GM20431 (cell line): Measurements from ENCODE around the gene KRAS.

Experiments
- in situ Hi-C: fragments of 300-500 bp; cut with MseI, MboI; formaldehyde crosslinking; loops from one replicate; pipeline ENCODE4 v1.15.0; 2020; ENCODE audit warnings: low sequenced_read_pairs; ENCODE audit not compliant: unreplicated experiment

Gene KRAS

DNA sequence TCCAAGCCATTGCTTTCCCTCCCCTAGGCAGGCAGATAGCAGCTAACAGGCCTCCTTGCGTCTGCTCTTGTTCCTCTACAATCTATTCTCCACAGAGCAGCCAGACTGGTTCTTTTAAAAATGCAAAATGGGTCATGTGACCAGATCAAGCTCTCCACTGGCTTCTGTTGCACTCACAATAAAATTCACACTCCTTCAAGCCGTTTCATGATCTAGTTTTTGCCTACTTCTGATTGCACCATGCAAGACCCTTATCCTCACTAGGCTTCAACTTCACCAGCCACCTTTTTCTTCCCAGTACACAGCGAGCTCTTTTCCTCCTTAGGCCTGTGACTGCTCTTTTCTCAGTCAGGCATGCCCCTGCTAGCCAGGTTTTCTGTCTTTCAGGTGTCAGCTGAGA lies 6.1 kb upstream of the KRAS start:
- in situ Hi-C loops: no loop called here

DNA sequence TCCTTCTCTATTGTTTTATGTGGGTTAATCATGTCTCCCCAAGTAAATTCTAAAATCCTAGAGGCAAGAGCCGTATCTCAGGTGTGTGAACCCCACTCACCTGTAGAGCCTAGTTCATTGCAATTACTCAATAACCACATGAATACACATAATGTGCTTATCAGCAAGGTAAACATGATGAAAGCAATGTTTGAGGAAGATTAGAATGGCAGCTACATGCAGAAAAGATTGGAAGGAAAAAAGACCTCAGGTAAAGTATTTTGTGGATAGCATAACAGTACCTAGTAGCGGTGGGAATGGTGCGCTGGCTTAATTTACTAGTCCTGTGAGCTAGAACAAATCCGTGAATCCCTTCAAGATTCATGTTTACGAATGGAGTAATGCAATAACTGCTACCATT lies 5.3 kb upstream of the KRAS start:
- in situ Hi-C loops: no loop called here

DNA sequence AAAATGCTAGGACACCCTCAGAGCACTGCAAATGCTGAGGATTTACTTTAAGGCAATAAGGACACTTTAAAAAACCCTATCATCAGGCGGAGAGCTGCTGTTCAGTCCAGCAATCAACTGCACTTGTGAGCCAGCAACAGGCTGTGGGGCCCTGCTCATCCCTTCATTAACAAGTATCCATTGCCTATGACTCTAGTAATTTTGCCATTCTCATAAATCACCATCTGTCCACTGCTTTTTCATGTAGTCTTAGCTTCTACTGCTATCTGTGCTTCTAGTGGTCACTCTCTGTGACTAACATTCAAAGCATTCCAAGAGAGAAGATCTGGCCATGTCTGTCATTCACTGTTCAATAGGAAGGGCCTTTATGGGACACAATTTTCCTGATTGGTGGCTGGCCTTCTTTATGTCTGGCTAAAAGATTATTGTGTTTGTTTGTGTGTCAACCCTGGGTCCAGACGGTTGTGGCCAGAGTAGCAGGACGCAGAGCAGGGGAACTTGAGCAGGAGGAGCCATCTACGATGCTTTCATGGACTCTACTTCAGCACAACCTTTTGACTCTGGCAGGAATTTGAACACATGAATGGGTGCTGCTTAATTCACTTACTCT lies 3.6 kb upstream of the KRAS start:
- in situ Hi-C loops: no loop called here

DNA sequence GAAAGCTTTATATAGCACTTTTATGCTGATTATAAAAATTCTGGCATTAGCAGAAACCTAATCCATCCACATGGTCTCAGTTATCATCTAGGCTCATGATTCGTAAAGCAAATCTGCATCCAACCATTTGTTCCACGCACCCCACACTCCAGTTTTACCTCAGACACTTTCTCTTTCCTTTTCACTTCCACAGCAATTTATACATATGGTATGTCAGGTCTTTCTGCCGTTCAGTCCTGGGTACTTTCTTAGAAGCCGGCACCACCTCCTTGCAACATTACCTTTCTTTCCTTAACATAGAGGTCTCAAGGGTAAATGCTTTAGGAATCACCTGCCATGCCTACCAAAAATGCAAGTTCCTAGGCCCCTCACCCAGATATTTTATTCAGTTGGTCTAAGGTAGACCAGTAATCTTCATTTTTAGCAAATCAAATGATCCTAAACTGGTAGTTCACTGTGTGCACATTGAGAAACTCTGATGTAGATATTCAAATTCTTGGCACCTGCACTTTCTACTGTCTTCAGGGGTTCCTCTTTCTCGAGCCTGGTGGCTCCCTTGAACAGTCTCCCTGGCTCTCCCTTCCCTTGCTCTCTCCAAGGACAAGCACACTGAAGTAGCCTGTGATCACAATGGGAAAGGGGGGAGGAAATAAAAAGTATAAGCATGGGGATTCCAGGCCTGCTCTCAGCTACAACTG lies 2.8 kb upstream of the KRAS start:
- in situ Hi-C loops: no loop called here

DNA sequence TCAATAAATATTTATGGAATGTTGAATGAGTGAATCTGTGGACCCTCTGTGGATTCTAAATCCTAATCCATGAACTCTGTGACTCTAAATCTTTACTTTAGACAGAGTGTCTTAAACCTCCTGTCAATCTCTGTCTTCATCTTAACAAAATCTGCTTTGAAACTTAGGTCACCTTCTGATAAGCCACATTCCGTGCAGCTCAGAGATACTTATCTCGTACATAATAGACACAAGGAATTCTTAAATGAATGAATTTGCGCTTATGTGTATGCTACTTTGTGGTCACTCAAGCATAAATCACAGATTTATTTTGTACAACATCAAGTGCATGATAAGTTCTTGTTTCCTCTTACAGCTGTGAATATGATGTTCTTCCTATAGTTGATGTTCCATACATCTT lies 2.2 kb upstream of the KRAS start:
- in situ Hi-C loops: no loop called here

DNA sequence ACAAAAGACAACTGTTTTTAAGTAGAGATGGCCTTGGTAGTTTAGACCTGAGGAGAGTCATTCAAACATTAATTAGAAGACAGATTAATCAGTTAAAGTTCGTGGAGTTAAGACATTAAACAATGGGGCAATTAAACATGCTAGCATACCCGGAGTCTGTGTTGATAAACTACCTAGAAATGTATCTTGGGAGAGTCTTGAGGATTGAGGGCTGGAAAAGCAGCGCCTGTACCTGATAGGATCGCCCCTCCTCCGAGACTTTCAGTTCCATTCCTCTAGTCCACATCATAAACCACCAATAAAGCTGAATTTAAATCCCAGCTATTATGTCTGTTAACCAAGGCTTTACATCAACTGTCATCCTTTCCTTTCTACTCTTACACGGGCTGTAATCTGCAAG lies 1.0 kb upstream of the KRAS start:
- in situ Hi-C loops: no loop called here

DNA sequence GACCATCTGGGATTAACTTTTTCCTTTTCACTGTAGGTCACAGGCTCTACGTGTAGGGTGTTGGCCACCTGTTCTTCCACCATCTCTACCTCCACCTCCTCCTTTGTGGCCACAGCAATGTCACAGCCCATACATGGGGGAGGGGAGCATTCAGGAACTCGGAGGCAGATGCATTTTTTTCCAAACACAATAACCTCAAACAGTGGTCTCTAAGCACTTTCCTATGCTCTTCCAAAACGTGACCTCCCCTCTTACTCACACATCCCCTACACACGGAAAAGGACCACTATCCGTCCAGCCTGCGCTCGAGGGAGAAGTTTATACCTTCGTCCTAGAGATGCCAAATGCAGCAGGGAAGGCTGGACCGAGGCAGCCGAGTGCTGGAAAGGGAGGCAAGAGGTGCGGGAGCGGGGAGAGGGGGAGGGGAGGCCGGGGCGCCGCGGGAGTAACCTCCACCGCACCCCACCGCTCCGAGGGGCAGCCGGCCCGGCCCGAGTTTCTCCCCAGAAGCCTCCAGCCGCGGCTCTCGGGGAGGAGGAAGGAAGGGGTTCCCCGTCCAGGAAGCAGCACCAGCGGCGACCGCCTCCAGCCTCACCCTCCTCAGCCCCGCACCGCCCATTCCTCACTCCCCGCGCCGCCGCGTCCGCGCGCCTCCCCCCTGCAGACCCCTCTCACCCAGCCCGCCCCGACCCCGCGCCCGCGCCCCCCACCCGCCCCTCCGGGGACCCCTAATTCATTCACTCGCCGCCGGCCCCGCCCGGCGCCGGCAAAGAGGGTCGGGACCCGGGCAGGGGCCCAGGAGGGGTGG lies 594 bp downstream of the KRAS start:
- in situ Hi-C loops: no loop called here

DNA sequence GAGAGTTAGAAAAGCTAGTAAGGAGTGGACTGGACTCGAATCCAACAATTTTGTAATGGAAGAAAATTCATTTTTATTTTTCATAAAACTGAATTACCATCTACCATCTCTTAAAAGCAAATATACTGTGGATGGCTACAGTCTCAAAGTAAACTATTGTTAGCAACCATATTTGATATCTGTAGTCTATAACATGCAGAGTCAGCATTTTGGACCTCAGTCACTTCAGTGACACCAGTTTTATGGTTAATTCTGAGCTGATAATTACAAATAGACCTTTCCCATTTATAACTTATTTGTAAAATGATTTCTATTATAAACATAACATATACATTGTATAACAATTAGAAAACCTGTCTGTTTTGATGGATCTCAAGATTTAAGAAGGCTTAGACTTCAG lies 2.0 kb downstream of the KRAS start:
- in situ Hi-C loops: no loop called here

DNA sequence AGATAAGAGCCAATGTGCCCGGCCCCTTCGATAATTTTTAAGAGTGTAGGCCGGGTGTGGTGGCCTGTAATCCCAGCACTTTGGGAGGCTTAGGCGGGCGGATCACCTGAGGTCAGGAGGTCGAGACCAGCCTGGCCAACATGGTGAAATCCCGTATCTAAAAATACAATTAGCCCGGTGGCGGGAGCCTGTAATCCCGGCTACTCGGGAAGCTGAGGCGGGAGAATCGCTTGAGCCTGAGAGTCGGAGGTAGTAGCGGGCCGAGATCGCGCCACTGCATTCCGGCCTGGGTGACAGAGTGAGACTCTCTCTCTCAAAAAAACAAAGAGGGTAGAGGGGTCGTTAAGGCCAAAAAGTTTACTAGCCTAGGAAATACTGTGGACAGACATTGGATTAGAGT lies 2.6 kb downstream of the KRAS start:
- in situ Hi-C loops: no loop called here

DNA sequence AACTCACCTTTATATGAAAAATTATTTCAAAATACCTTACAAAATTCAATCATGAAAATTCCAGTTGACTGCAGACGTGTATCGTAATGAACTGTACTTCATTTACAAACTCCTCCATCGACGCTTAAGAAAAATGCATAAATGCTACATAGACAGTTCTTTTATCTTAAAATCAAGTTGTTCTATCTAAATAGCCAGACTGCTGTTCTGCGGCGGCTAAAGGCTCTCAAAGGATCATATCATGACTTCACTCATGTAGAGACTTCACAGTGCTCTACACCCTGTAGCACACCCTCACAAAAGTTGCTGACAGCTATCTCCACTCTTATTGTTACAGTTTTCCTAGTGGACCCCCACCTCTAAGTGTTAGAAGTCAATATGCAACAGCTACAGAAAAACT lies 5.2 kb downstream of the KRAS start:
- in situ Hi-C loops: no loop called here

DNA sequence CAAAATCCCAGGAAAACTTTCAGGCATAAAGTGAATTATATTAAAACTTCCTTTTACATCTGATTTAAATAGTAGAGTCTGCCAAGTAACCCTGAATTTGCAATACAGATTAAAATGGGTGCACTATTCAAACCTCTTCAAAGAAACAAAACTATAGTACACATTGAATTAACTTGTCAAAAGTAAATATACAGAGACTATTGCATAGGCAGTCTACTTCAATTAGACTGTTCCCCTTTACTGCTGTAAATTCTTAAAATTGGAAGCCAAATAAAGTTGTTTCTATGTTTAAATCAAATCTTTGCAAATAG lies 7.1 kb downstream of the KRAS start:
- in situ Hi-C loops: no loop called here

DNA sequence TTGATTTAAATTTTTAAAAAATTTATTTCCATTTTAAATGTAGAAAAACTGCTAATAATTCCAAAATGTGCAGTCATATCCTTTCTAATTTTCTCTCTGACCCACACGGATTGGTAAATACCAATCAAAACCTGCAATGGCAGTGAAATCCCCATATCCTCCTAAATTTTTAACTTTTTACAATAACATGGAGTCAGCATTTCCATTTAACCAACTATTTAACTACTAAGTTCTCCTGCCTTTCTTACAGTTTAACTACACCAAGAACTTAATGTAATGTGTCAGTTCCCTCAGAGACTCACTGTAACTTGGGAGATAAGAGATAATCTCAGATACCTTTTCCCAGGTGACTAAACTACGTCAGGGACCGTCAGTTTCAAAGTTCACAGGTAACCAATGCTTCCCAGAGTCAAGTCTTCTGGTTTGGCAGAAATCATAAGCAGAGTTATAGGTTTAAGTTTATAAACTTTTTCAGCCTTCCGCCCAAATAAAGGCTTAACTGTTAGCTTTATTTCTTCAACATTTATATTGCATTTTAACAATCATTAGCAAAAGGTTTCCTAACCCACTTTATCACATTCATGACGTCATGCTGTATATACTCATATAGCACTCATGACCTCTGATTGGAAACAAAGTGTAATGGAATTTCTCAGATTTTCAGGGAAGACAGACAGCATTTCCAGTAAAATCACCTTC lies 7.6 kb downstream of the KRAS start:
- in situ Hi-C loops: no loop called here

DNA sequence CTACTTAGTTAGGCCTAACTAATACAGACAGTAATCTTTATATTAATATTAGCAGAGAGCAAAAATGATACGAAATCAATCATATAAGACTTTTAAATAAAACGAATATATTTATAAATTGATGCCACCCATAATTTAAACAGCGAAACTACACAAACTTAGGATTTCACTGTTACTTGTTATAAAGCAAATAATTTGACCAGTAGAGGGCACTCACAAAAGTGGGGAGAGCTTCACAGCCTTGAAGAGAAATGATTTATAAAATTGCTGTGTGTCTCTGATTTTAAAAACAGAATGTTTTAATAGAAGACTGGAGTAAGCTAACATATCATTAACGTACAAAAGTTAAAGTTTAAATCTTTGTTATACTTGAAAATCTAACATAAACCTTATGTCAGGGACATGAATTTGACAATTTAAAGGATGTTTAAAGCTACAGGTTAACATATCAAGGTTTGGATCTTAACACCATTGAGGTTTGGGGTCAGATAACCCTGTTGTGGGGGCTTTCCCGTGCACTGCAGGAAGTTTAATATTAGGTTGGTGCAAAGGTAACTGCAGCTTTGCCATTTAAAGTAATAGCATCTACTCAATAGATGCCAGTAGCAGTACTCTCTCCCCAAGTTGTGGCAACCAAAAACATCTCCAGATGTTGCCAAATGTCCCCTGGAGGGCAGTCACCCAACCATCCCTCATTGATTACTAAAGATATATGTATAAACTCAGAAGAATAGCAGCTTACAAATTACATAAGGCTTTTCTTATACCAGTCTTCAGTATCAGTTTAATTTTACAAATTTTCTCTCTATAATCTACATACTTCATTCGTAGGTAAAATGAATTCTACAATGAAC lies 9.3 kb downstream of the KRAS start:
- in situ Hi-C loops: no loop called here

DNA sequence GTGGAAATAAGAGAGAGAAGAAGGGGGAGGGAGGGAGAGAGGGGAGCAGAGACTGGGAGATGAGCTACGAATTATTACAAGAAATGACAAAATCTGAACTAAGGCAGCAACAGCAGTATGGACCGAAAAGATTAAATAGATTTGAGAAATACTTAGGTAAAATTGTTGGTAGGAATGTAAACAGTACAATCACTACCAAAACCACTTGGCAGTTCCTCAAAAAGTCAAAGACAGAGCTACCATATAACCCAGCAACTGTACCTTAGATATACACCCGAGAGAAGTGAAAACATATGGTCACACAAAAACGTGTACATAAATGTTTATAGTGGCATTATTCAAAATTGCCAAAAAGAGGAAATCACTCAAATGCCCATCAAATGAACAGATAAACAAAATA lies 14.1 kb downstream of the KRAS start:
- in situ Hi-C loops: no loop called here

DNA sequence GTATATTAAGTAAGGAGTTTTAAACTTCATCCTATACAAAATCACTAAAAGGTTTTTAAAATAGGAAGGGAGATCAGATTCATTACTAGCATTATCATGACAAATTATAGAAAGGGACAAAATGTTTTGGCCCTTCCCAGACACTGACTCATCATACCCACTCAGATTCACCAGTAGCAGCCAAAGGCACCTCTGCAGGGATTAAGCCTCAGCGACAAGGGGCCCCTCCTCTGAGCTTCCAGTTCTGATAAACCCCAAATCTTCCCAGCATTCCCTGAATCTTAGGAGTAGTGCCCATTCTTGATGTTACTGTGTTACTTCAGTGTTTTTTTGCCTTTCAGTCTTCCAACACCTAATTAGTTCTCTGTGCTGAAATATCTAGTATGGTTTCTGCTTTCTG lies 14.5 kb downstream of the KRAS start:
- in situ Hi-C loops: no loop called here

DNA sequence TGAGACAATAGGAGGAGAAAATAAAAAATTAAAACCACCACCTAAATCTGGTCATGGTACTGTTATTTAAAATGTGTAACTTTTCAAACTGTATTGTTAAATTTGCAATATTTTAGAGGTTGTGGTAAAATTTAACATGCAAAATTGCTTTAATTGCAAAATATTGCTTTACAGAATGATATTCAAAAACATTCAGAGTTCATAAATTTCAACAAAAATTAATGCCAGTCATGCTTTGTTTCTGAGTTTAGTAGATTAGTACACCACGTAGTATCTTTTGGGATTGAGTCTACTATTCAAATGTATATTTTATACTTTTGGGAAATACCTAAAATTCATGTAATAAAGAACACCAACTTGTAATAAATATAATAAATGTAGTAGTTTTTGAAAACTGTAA lies 37.4 kb downstream of the KRAS start:
- in situ Hi-C loops: no loop called here

DNA sequence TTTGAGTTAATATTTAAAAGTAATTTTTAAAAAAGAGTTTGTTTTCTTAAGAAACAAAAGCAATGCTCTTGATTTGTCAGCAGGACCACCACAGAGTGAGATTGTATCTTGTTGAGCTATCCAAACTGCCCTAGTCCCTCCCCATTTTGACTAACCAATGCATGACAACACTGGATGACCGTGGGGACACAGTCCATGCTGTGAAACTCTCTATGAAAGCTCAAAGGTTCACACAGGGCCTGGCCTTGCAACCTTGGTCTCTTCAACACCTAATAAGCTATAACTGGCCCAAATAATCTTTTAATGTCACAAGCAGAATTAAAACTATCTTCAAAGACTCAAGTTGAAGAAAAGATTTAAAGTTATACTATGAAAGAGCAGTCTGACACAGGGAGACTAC lies 42.2 kb downstream of the KRAS start:
- in situ Hi-C loops: no loop called here

DNA sequence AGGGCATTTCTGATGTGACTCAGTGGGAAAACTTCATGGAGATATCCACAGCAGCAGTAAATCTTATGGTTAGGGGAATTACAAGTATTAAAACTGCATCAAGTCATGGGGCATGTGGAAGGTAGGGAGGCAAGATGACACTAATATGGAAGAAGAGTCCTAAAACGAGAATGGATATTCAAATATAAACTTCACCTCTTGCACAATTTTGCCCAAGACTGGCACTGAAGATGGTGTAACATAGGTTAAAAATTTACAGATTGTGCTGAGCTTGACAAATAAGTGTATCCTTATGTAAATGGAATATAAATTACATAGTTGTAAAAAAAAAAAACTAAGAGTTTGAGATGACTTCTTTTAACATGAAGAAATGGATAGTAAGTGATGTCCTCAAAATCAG lies 42.9 kb downstream of the KRAS start:
- in situ Hi-C loops: no loop called here

DNA sequence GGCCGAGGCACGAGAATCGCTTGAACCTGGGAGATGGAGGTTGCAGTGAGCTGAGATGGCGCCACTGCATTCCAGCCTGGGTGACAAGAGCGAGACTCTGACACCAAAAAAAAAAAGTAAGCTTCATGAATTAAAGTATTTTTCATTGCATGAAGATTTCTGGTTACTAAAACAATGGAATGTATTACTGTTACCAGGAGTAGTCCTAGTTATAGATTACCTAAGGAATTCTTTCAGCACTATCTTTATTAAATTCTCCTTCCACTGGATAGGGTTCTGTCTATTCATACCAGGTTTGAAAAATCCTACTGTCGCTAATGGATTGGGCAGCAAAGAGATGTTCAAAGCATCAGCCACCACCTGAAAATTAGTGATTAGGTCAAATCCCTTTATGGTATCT lies 43.3 kb downstream of the KRAS start:
- in situ Hi-C loops: no loop called here

DNA sequence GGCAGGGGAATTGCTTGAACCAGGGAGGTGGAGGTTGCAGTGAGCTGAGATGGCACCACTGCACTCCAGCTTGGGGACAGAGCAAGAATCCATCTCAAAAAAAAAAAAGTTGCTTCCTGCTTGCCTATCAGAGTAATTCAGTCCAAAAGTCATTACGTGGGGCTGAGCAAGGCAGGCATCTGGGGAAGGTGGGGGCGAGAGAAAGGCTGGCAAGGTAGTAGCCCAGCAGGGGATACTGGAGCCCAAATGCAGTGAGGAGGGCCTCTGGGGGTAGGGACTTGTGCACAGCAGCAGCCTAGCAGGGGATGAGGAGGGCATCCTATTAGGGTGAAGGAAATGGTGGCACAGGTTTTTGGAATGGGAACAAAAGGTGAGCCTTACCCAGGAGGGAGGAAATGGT lies 48.6 kb downstream of the KRAS start:
- in situ Hi-C loops: no loop called here
